ENCODE data around the gene POLR2I.
"Not testable (repeated sequence)": the region's sequence is repeated elsewhere in the genome, so short reads cannot be mapped to it uniquely, and the experiment has no call there.

POLR2I gene

GRCh38 chr19:36101550-36102327 is 12.9 kb downstream of the POLR2I start:
- no peak for DNase-seq (ENCODE audit: low read depth in 3 of 3, low spot score in 1 of 3)

GRCh38 chr19:36100476-36100875 is 14.2 kb downstream of the POLR2I start:
- DNase-seq (ENCODE audit: low read depth in 3 of 3, low spot score in 1 of 3), result no peak

- DNase-seq (ENCODE audit: low read depth in 3 of 3, low spot score in 1 of 3), result no peak
Observed at GRCh38 chr19:36099166-36099785, 15.4 kb downstream of the POLR2I start.

GRCh38 chr19:36097036-36097435 is 17.6 kb downstream of the POLR2I start:
- no peak for DNase-seq (ENCODE audit: low read depth in 3 of 3, low spot score in 1 of 3)

- DNase-seq (ENCODE audit: low read depth in 3 of 3, low spot score in 1 of 3), result no peak
Observed at GRCh38 chr19:36093687-36094086, 21.0 kb downstream of the POLR2I start.

- no peak for DNase-seq (ENCODE audit: low read depth in 3 of 3, low spot score in 1 of 3)
Observed at GRCh38 chr19:36093146-36093662, 21.5 kb downstream of the POLR2I start.

- no peak for DNase-seq (ENCODE audit: low read depth in 3 of 3, low spot score in 1 of 3)
Observed at GRCh38 chr19:36092566-36092965, 22.1 kb downstream of the POLR2I start.

- no peak for DNase-seq (ENCODE audit: low read depth in 3 of 3, low spot score in 1 of 3)
Observed at GRCh38 chr19:36090910-36091695, 23.6 kb downstream of the POLR2I start.

- no peak for DNase-seq (ENCODE audit: low read depth in 3 of 3, low spot score in 1 of 3)
Observed at GRCh38 chr19:36089847-36090246, 24.8 kb downstream of the POLR2I start.

GRCh38 chr19:36086326-36086725 is 28.3 kb downstream of the POLR2I start:
- no peak for DNase-seq (ENCODE audit: low read depth in 3 of 3, low spot score in 1 of 3)

- DNase-seq (ENCODE audit: low read depth in 3 of 3, low spot score in 1 of 3), result no peak
Observed at GRCh38 chr19:36084231-36085009, 30.3 kb downstream of the POLR2I start.

GRCh38 chr19:36082916-36083315 is 31.8 kb downstream of the POLR2I start:
- no peak for DNase-seq (ENCODE audit: low read depth in 3 of 3, low spot score in 1 of 3)

GRCh38 chr19:36081894-36082293 is 32.8 kb downstream of the POLR2I start:
- no peak for DNase-seq (ENCODE audit: low read depth in 3 of 3, low spot score in 1 of 3)

GRCh38 chr19:36081385-36081784 is 33.3 kb downstream of the POLR2I start:
- no peak for DNase-seq (ENCODE audit: low read depth in 3 of 3, low spot score in 1 of 3)

- no peak for DNase-seq (ENCODE audit: low read depth in 3 of 3, low spot score in 1 of 3)
Observed at GRCh38 chr19:36079389-36079945, 35.2 kb downstream of the POLR2I start.

GRCh38 chr19:36073121-36073876 is 41.4 kb downstream of the POLR2I start:
- no peak for DNase-seq (ENCODE audit: low read depth in 3 of 3, low spot score in 1 of 3)

GRCh38 chr19:36072081-36072480 is 42.6 kb downstream of the POLR2I start:
- no peak for DNase-seq (ENCODE audit: low read depth in 3 of 3, low spot score in 1 of 3)

GRCh38 chr19:36068810-36069499 is 45.7 kb downstream of the POLR2I start:
- DNase-seq (ENCODE audit: low read depth in 3 of 3, low spot score in 1 of 3), result not testable (repeated sequence)

GRCh38 chr19:36067681-36068080 is 47.0 kb downstream of the POLR2I start:
- no peak for DNase-seq (ENCODE audit: low read depth in 3 of 3, low spot score in 1 of 3)
